HG03045 (cell line): ENCODE measurements around the gene TNP2.

Source experiments
- ATAC-seq: cut with Tn5 transposase; IDR thresholded peaks from one replicate; pipeline ENCODE4 v1.9.1; 2021; ENCODE audit warnings: mild to moderate bottlenecking, moderate library complexity; ENCODE audit not compliant: unreplicated experiment

The TNP2 gene

DNA sequence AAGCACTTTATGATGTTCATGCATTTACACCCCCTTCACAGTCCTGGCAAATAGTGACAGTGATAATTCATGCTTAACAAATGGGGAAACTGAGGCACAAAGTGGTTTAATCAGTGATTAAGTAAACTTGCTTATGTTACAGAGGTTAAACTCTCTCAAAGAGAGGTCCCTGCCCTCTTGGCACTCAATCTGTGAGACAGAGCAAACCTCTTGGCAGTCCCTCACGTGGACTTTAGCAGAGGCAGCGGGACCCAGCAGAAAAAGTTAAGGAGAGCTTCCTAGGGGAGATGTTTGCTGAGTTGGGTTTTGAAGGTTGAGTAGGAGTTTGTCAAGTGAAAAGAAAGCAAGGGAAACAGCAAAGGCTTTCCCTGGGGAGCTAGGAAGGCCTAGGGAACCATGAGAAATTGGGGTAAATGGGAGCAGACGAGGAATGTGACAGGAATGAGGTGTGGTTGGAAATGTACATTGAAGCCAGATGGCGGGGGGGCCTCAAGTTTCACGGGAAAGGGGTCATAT lies 23.8 kb downstream of the TNP2 start:
- no peak for ATAC-seq

DNA sequence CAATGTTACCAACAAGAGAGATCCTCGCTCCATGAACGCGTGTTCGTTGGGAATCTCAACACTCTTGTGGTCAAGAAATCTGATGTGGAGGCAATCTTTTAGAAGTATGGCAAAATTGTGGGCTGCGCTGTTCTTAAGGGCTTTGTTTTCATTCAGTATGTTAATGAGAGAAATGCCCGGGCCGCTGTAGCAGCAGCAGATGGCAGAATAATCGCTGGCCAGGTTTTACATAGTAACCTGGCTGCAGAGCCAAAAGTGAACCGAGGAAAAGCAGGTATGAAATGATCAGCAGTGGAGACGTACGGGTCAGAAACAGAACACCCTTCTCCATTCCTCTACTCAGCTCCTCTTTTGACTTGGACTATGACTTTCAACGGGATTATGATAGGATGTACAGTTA lies 26.5 kb downstream of the TNP2 start:
- ATAC-seq = no peak

DNA sequence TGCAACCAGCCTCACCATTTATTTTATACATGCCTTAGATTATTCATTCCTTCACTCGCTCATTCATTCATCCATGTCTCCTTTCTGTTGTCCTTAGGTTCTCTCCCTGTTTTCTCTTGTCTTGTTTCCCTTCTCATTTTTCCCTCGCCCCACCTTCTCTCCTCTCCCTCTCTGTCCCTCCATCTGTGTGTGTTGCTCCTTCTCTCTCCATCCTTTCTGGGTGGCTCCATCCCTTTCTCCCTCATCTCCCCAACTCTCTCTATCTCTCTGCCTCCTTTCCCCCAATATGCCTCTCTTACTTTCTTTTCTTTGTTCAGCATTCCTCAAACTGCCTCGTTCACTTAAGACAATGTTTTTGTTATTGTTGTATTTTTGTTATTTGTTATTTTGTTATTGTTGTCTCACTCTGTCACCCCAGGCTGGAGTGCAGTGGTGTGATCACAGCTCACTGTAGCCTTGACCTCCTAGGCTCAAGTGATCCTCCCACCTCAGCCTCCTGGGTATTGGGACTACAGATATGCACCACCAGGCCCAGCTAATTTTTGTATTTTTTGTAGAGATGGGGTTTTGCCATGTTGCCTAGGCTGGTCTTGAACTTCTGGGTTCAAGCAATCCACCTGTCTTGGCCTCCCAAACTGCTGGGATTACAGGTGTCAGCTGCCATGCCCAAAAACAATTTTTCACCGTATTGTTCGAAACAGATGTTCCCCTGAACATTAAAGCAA lies 27.5 kb downstream of the TNP2 start:
- ATAC-seq = no peak

DNA sequence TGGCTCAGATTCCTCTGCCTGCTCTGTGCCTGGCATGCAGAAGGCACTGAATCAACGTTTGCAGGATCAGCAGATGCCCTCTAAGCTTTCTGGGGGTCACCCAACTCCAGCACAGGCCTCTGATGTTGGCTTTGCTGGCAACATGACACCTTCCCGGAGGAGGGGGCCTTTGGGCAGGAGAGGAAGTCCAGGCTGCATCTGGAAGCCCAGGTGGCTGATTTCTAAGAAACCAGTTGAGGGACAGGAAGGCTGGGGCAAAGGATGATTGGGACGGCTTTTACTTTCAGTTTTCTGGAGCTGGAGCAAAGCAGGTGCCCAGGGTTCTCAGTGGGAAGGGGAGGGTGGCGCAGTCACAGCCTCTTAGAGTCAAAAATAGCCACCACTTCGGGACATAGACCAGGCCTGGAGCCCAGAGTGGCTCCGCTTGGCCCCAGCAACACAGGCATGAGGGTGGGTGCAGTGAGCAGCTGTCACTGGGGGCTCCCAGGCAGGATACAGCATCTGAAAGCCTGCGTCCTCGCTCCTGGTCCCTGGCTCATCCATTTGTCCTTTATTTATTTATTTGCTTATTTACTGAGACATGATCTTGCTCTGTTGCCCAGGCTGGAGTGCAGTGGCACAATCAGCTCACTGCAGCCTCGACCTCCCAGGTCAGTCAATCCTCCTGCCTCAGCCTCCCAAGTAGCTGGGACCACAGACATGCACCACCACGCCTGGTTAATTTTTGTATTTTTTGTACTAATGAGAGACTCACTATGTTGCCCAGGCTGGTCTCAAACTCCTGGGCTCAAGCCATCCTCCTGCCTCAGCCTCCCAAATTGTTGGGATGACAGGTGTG lies 28.3 kb downstream of the TNP2 start:
- ATAC-seq = no peak

DNA sequence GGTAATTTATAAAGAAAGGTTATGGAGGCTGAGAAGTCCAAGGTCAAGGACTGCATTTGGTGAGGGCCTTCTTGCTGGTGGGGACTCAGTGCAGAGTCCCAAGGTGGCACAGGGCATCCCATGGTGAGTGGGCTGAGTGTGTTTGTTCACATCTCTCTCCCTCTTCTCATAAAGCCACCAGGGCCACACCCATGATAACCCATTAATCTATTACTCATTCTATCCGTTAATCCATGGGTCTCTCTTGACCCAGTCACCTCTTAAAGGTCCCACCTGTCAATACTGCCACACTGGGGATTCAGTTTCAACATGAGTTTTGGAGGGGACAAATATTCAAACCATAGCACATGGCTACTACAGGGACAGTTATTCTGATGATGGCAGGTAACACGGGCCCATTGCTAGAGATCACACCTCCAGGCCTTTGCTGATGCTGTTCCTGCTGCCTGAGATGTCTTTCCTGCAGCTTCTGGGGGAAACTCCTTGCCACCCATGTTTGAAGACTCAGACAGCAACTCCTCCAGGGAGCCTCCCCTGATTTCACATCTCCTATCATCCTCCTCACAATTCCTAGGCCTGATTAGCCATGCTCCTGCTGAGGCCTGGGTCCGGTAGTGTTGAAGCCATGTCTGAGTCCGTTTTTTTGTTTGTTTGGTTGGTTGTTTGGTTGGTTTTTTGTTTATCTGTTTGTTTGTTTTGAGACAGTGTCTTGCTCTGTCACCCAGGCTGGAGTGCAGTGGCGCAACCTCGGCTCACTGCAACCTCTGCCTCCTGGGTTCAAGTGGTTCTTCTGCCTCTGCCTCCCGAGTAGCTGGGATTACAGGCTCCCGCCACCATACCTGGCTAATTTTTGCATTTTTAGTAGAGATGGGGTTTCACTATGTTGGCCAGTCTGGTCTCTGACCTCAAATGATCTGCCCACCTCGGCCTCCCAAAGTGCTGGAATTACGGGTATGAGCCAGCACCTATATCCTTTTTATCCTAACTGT lies 29.2 kb downstream of the TNP2 start:
- ATAC-seq = no peak

DNA sequence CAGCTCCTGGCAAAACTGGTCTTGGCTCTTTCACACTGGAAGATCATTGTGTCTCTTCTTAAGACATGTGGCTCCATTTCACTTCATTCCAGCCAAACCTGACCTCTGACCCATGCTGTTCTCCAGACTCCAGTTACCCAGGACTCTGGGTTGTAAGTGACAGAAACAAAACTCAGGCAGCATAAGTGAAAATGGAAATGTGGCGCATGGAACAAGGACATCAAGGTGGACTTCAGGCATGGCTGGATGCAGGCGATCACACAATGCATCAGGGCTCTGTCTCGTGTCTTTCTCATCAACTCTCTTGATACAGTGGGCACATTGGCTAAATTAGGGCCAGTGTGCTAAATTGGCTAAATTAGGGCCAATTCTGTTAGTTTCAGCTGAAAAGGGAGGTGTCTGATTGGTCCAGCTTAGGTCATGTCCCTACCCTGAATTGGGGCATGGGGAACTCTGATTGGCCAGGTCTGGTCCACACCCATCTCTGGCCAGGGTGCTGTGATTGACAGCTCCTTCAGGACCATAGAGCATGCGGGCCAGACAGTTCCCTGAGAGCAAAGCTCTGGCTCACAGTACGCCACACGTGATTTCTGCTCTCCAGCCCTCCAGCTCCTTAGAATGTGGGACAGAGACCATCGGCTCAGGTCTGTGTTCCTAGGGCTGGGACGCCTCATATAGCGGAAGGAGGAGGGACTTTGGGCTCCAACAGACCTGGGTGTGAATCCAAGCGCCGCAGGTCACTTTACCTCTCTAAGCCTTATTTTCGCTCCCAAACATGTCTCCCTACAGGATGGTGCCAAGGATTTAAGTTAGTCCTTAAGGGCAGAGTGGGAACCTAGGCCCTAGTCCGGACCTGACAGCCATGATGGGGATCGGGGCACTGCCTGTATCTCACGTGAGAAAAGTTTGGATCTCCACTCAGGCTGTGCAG lies 30.6 kb downstream of the TNP2 start:
- ATAC-seq = no peak

DNA sequence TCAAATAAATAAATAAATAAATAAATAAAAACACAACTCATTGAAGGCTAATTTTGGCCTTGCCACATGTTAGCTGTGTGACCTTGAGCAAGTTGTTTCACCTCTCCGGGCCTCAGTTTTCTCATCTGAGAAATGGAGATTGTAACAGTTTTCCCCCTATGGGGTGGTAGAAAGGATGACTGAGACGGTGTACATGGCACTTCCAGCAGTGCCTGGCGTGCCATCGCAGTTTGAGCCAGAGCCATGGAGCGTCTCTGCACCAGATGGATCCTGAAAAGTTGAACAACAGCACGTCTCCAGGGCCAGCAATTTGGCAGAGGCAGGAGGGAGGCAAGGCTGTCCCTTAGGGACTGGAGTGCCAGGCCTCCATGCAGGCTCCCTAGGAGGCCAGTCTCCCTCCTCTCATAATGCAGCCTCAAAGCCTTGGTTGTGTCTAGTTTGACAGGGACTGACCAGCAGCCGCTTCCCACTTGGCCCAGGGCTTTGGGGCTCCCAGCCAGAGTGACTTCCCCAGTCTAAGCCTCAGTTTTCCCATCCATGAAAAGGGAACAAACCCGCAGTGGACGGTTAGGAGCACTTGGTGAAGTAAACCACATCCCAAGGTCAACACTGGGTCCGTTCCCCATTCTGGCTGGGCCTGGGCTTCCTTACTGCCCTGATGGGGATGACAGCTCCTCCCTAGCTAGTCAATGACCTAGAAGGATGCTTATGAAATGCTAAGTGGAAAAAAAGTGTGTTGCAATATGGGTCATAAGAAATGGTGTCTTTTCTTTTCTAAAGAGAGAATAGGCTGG lies 32.5 kb downstream of the TNP2 start:
- ATAC-seq = no peak

DNA sequence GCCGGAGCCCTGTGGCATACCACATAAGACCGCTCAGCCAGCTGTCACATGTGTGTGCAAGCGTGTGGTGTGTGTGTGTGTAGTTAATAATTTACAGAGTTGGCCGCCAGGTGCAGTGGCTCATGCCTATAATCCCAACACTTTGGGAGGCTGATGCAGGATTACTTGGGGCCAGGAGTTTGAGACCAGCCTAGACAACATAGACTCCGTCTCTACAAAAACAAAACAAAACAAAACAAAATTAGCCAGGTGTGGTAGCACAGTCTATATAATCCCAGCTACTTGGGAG lies 33.5 kb downstream of the TNP2 start:
- ATAC-seq = no peak

DNA sequence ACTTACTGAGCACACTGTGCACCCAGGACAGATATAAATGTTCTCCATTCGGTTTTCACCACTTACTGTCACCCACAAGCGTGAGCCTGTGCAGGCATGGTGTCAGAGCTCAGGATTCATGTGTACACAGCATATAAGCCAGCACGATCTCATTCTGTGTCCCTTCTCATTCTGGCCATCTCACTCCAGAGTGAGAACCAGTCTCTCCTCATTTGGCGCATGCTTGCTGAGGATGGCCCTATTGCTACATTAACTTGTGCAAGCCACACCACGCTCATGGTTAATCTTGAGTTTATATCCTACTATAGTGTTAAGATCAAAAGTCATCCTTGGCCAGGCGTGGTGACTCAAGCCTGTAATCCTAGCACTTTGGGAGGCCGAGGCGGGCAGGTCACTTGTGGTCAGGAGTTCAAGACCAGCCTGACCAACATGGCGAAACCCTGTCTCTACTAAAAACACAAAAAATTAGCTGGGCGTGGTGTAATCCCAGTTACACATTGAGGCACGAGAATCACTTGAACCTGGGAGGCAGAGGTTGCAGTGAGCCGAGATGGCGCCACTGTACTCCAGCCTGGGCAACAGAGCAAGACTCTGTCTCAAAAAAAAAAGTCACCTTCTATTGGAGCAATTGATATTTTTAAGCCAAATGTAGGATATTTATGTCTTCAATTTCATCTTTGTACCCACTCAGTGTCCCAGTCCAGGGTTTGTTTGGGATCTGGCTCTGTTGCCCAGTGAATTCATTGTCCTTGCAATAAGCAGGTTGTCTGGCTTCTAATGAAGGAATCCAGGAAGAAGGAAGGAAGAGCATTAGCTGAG lies 34.0 kb downstream of the TNP2 start:
- no peak for ATAC-seq

DNA sequence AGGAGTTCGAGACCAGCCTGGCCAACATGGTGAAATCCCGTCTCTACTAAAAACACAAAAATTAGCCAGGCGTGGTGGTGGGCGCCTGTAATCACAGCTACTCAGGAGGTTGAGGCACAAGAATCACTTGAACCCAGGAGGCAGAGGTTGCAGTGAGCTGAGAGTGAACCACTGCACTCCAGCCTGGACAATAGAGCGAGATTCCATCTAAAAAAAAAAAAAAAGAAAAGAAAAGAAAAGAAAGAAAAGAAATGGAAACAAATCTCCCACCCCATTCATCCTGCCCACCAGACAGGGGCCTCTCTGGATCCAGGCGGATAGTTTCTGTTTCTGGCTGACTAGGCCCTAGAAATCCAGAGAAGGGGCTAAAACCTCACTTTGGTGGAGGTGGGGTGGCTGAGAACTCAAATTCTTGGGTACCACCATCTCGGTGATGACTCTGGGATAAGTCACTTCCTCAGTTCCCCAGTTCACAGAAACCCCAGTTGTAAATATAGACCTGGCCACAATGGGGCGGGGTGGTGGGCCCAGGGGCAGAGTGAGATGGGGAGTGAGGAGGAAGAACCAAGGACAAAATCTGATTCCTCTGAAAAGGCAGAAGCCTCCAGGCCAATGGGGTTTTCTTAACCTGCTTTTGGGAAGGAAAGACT lies 35.3 kb downstream of the TNP2 start:
- ATAC-seq = no peak

DNA sequence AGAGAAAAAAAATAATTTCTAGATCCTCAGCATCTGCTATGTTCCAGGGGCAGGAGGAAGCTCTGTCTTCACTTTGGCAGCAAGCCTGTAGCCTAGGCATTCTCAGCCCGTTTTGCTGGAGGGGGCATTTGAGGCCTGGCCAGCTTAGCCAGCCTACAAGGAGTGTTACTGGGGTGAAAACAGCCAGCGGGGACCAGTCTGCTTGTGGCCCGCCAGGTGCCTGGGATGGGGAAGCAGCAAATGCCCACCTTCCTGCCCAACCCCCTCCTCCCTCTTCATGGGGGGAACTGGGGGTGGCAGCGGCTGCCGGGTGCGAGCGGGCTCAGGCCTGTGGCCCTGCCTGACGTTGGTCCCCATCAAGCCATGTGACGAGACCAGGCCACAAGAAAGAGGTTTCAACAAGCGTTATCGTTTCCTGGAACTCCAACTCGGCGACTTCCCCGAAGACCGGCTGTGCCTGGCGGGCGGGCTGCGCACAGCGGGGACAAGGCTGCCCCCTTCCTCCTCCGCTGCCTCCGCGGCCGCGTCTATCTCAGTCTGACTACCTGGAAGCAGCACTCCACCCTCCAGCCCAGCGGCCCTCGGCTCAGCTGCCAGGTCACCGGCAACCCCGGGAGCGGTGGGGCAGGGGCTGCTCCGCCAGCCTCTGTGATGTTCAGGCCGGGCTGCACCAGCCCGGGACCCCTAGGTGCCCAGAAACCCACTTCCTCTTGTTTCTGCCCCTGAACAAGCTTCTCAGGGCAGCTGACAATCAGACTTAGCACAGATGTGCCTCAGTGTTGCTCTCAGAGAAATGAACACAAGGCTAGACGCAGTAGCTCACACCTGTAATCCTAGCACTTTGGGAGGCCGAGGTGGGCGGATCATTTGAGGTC lies 36.0 kb downstream of the TNP2 start:
- ATAC-seq = peak; percentile 68

DNA sequence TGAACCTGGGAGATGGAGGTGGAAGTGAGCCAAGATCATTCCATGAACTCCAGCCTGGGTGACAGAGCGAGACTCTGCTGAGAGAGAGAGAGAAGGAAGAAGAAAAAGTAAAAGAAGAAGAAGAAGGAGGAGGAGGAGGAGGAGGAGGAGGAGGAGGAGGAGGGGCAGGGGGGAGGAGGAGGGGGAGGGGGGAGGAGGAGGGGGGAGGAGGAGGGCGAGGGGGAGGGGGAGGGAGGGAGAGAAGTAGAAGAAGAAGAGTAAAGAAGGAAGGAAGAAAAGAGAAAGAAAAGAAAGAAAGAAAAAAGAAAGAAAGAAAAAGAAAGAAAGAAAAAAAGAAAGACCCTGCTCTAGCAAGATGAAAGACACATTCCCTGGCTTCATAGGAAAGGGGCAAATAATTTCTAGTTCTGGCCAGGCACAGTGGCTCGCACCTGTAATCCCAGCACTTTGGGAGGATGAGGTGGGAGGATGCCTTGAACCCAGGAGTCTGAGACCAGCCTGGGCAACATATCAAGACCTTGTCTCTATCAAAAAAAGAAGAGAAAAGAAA lies 36.7 kb downstream of the TNP2 start:
- ATAC-seq = no peak

DNA sequence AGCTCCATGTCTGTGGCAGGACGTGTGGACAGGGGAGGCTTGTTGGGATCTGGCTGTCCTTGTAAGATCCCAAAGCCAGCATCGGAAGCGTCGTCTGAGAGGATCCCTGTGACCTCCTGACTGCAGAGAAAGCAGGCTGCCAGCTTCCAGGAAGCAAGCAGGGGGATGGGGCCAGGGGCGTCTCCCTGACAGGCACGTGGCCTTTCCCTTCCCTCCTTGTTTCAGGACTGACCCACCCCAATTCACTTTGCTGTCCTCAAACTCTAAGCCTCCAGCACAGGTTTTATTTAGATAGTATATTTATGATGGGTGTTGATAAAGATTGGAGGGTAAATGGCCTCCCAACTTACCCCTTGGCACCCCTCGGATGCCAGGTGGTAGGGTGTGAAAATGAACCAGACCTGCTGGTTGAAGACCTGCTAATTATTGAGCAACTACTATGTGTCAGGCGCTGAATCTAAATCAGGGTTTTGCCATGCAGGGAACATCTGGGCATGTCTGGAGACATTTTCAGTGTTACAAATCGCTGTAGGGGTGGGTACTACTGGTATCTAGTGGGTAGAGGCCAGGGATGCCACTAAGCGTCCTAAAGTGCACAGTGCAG lies 37.7 kb downstream of the TNP2 start:
- ATAC-seq = no peak

DNA sequence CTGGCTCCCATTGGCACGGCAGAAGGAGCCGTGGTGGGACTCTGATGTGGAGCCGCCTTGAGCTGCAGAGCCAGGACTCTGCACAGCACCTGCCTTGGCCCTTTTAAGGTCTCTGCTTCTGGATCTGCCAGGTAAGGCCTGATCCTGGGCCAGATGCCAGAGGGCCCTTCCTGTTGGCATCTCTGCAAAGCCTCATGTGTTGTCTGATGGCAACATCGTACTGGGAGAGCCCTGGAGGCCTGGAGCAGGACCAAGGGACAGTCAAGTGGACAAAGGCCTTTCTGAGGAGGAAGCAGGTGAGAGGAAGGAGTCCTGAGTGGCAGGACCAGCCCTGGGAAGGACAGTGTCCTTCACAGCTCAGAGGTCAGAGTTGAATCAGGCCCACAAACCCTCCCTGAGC lies 39.2 kb downstream of the TNP2 start:
- ATAC-seq = no peak

DNA sequence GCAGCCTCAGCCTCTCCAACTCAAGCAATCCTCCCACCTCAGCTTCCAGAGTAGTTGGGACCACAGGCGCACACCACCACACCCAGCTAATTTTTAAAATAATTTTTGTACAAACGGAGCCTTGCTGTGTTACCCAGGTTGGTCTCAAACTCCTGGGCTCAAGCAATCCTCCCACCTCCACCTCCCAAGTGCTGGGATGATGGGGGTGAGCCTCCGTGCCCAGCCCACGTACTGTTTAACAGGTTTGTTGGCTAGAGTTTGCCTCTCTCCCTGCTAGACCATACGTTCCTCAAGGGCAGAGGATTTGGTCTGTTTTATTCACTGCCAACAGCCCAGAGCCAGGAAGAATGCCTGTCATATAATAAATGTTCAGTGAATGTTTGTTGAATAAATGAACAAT lies 39.7 kb downstream of the TNP2 start:
- no peak for ATAC-seq
